ENCODE measurements around the gene CDC42EP2.

Gene CDC42EP2, protein sequence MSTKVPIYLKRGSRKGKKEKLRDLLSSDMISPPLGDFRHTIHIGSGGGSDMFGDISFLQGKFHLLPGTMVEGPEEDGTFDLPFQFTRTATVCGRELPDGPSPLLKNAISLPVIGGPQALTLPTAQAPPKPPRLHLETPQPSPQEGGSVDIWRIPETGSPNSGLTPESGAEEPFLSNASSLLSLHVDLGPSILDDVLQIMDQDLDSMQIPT

DNA sequence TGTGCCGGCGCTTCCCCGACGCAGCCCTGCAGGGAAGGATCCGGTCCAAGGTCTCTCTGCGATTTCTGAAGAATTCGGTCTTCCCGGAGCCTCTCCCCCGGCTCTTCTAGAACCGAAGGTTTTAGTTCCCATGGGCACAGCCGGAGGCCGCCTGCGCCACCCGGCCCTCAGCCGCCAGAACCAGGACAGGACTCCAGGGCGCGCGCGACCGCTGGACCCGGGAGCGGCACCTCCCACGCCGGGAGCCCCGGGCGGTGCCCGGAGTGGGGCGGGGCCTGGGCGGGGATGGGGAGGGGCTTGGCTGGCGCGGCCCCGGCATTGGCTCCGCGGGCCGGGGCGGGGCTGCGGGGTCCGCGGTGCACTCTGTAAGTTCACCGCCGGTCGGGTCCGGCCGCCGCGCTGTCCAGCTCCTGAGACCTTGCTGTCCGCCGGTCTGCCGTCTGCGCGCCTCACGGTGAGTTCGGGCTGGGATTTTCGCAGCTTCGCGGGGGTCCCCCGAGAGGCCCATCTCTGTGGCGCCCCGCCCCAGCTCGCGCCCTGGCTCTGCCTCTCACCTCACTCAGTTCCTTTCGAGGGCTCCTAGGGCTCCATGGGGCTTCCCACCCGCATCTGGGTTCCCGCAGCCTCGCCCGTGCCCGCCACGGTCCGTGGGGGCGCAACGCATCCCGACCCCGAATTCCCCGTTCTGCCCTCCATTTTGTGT is at the start of gene CDC42EP2:
CDC42EP2 (plus strand) TSS at position 366 of the 703 bp plus-strand sequence. CDS start 6,033 bp downstream, outside the sequence.
- peak; percentile 36 for DNase-seq

DNA sequence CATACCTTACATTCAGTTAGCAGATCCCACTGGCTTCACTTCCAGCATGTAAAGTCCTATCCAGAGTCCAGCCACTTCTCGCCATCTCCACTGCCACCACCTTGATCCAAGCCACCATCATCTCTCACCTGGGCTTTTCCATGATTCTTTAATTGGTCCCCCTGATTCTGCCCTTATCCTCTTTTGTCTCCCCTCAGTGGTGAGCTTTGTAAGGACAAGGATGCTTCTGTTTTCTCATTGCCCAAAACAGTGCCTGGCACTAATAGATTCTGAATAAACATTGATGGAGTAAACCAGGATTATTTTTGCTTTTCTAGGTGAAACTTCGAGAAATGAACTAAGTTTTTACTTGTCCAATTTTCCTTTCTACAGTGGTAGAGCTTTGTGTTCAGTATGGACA is 48.5 kb upstream of the CDC42EP2 start:
- DNase-seq = no peak

DNA sequence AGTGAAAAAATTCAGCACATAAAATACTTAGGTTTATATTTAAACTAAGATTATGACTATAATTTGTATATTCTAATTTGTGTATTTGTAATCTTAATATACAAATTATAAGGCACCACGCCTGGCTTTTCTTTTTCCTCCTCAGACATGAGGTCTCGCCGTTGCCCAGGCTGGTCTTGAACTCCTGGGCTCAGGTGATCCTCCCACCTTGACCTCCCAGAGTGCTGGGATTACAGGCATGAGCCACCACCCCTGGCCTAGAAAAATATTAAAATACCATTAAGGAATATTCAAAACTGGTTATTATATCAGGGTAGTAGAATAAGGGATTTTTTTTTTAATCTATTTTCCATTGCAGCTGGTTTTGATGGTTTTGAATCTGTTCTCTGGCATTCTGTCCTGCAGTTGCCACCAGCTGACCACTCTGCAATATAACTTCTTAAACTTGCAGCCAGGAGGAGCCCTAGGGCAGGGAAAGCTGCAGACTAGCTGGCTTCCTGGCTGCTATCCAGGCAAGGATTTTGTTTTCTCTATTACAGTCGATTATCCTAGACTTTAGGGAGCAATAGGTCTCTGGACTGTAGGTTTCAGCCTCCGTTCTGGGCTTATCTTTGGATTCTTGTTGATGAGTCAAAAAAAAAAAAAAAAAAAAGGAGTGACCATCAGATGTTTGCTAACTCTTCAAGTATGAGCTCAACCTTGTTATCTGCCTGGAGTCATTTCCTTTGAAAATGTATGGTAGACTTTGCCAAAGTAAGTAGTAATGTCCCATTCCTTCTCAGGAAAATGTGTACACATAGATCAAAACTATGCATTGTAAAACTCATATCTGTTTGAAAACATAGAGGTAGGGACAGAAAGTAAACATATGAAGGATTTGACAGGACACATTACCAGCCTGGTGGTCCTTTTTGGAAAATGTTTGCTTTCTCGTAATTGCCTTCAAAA is 39.7 kb upstream of the CDC42EP2 start:
- DNase-seq = peak; percentile 58

DNA sequence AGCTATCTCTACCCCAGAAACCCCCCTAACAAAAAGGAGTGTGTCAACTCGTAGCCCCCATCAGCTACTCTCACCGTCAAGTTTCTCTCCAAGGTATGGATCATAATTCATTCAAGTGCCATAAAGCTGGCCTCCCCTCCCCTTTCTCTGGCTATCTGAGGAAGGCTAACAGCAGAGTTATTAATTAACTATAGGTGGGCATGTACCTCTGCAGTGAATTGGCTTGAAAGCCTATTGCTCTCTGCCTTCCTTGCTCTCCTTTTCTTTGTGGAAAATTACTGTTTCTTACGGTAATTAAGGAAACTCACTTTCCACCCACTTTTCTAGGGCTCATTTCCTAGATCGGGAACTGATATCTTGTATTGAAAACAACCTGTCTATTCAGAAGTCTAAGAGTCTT is 38.8 kb upstream of the CDC42EP2 start:
- no peak for DNase-seq

DNA sequence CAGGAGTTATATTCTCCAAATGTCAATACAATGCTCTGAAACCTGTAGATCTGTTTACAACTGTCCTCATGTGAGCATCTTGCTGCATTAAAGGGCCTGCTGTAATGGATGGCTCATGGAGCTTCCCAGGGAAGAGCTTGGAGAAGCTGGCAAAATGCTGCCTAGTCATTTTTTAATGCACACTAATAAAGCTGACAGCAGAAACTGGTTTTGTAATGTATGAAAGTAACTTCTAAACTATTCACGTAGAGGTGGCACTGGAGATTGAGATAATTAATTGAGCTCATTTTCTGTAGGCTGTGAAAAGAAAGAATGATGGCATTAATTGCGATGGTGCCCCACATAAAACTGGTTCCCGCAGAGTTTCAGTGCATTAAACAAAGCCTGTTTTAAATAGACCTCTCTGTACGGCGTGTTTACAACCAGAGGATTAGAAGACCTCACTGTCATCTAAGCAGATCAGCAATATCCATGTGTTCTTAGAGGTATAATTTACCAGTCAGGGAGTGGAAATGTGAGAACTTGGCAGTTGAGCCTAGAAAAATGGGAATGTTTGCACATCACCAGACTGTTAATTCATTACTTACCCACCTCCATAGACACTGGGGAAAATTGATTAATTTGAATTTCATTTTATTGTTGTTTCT is 36.9 kb upstream of the CDC42EP2 start:
- DNase-seq = no peak

DNA sequence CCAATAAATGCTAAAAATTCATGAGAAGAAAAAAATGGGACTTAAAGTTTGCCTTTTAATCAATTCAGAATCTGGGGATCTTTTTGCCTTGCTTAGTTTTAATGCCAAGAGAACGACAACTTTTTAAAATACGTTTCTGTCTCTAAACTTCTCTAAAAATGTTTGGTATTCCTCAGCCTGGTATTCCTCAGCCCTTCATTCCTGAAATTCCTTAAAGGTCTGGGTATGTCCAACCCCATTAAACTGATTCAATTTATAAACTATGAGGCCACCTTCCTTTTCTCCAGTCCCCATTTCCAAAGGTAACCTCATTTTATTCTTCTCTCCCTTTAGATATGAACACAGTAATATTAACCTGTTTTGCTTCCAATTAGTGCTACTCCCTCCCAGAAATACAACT is 36.3 kb upstream of the CDC42EP2 start:
- no peak for DNase-seq

DNA sequence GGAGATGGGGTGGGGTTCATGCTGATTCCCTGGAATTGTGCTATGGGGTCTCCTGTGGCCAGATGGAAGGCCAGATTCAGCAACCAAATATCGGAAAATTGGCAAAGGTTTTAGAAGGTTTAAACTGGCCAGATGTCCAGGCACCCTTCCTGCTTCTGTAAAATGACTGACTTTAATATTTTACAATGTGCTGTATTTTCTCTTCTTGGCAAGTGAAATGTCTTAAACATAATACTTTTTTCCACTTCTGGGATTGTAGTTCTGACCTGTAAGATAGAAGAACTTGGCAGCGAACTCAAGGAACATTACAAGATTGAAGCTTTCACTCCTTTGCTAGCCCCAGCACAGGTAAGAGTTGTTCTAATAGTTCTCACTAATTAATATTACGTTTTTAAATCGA is 35.4 kb upstream of the CDC42EP2 start:
- no peak for DNase-seq

DNA sequence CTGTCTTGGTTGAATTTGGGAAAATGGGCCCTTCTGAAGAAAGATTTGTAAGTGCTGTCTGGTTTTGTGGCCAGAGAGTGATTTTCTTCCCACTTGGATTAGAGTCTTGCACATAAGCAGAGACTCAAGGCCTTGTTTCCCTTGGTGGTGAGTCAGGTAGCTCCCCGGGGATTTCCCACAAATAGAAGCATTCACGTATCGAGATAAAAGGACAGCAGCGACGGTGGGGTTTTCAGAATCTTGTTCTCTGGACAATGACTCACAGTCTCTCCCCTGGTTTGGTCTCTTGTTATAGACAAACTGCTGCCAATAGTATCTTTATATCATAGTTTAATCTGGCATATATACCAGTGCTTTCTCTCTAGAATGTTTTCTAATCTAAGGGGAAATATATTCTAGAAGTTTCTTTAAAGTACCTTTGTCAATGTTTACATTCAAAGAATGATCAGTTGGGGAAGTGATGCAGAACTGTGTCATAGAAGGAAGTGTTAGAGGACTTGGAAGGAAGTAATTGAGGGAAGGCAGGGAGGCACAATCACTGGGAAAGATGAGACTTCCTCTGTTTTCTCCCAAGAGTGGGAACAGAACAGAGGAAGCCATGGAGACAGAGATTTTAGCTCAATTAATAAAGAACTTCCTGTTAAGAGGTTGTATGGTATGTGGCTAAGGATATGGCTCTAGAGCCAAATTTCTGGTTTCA is 34.8 kb upstream of the CDC42EP2 start:
- DNase-seq = no peak

DNA sequence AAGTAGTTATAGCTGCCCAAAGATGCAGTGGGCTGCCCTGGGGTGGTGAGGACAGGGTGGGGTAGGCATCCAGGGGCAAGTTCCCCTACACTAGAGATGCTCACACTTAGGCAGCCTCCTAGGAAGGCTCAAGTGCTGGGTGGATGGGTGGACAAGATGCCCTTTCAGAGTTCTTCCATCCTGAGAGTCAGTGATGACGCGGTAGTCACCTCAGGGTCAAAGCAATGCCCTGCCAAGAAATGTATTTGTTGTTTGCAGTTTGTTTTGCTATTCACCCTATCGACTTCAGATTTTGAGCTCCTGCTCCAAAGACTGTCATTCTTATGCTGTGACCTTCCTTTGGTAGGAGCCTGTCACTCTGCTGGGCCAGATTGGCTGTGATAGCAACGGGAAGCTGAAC is 34.0 kb upstream of the CDC42EP2 start:
- no peak for DNase-seq

DNA sequence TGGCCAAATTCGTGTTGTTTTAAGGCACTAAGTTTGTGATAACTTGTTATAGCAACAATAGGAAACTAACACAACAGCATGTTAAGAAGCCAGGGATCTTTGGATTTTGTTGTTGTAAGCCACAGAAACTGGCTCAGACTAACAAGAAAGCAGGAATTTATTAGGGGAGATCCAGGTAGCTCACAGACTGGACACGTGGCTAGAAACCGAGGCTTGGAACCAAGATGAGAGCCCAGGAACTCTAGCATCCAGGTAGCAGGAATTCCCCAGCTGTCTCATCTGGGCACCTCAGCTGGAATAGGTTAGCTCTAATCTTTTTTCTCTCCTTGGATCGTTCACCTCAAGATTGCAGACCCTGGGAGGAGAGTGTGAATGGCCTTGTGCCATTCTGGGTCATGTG is 28.0 kb upstream of the CDC42EP2 start:
- DNase-seq = no peak

DNA sequence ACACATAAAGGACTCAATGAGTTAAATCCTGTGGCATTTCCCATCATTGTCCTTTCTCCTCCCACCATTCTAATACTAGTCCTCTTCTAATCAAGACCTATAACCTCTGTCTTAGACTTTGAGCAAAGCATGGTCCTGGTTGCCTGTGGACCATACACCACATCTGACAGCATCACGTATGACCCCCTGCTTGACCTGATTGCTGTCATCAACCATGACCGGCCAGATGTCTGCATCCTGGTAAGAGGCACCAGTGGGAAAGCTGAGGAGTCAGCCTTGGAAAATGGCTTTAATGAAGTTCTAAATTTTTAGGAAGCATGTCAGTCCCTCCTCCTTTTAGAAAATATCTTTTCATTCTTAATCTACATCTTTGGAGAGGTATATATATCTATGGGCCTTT is 27.1 kb upstream of the CDC42EP2 start:
- DNase-seq = no peak

DNA sequence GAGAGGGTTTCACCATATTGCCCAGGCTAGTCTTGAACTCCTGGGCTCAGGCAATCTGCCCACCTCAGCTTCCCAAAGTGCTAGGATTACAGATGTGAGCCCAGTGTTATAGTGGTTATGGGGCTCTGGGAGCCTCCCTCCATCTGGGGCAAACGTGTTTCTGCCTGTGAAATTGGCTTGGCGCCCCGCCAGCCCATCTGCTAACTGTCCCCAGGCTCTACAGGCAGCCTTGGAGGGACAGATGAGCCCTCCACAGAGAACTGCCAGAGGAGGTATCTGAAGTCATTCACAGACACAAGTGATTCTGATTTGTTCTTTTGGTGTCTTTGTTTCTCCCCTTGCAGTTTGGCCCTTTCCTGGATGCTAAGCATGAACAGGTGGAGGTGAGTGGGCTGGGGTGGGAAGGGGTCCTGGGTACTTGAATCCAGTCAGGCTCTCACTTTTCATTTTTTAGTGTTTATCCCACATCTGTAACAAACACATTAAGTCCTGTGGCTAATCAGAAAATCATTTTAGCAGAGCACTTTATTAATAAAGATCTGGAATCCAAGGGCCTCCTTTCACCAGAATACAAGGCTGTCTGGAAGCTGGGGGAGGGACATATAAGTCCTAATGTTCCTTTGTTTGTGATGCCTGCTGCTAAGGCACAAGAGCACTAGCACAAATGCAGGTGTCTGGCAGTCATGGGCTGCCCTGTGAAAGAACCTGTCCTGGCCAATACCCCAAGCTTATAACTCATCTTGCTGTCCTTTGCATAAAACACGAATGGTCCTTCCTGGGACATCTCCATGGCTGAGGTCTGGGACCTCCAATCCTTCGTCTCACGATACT is 25.7 kb upstream of the CDC42EP2 start:
- peak; percentile 65 for DNase-seq

DNA sequence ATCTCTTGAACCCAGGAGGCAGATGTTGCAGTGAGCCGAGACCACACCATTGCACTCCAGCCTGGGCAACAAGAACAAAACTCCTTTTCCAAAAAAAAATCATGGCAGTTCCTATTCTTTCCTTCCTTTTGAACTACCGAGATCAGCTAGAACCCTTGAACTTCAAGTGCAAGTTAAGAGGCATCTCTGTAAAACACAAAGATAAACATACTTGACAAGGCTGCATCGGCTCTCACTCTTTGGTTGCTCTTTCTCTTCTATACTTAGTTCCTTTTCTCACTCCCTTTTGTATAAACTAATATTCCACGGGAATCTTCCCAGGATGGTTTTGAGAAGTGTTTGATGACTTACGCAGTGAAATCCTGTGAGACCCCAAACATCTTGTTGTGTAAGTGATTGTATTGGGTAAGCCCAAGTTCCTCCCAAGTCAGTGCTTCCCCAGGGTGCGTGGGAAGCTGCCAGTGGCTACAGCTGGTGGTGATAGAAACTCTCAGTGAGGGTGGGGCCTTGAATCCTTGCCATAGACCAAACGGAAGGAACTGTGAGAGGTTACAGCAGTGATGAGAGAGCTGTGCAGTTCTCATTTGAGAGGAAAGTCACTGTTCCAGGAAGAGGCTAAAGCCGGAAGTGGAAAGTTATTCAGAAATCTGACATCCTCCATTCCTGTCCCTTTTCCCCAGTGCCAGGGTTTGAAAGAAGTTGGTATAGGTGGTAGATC is 24.1 kb upstream of the CDC42EP2 start:
- no peak for DNase-seq

DNA sequence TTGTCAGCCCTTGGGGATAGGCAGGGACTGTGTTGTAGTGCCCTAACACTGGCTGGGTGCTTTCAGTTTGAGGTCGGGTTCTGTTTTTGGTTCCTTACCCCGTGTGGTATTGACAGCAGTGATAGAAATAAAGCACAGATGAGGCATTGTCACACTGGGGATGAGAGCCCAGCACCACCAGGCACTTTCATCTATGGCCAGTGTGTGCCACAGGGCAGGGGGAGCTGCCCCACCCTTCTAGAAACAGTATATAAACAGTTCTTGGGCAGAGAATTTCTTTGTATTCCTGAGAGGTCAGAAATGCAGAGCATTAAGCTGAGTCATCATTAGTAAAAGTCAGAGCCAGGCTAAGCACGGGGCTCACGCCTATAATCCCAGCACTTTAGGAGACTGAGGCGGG is 23.1 kb upstream of the CDC42EP2 start:
- no peak for DNase-seq

DNA sequence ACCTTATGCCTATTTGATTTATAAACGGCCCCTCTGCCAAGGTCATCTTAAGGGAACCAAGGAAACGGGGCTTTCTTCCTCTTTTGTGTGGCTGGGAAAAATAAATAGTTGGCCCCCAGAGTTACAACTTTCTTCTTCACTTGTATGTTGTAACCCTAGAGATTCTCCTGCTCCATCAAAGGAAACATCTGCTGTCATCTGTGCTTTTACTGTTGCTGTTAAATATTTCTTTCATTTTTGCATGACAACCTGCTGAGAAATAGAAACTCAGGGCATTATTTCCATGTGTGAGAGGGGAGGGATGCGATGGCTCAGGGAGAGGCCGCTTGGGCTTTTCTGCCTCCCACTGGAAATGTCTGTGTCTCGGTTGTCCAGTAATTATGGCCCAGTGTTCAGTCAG is 21.8 kb upstream of the CDC42EP2 start:
- DNase-seq = no peak

DNA sequence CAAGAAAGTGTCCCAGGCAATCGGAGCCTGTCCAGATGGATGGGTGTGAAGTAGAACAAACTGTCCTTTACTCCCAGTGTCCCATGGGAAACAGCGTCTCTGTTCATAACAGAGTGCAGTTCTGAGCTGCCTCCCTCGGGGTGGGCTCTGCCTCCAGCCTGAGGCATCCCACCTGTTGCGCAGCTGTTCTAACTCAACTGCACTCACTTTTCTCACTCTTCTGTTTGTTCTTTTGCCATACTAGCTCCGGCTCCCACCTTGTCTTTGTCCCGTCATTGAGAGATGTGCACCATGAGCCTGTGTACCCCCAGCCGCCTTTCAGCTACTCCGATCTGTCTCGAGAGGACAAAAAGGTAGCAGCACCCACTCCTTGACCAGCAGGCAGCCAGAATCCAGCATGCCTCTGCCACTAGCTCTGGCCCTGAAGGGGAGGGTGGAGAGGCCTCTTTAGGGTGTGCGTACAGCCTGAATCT is 20.7 kb upstream of the CDC42EP2 start:
- no peak for DNase-seq

DNA sequence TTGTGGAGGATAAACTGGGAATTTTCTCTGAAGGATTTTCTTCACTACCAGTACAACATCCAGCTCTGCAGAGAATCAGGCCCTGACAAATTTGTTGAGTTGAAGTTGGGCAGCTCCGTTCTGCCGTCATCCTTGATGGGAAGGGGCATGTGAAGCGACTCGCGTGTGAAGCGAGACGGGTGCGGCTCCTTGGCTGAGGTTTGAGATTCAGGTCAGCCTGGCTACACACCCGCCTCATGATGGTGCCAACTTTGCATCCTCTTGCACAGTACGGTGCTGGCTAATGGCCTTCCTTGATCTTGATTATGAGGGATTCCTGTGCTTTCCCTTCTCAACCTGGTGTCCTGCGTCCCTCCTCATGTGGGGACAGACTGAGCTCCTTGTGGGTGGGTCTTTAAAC is 19.7 kb upstream of the CDC42EP2 start:
- no peak for DNase-seq

DNA sequence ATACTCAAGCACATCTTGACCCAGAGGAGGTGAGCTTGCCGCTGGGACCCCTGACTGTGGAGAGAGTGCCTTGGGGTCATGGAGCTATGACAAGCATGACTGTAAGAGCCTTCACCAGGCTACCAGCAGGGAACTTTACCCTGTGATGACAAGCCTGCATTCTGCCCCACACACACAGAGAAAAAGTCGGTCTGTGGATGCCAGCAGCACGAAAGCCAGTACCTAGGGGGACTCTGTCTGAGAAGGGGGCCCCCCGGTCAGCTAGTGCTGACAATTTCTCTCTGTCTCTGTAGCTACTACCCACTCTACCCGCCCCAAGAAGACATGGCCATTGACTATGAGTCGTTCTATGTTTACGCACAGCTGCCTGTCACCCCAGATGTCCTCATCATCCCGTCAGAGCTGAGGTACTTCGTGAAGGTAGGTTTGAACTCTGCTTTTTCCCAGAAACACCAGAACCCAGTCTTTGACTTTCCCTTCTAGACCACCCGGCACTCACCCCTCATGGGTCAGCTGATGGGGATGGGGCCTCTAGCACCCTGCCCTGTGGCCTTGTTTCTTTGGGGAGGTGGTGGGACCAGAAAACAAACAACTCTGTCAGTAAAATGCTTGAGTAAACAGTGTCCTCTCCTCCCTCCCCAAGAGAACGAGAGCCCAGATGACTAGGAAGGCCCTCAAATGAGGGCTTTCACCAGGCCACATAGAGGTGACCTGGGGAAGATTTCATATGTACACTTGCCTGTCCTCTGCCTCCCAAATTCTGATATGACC is 18.9 kb upstream of the CDC42EP2 start:
- no peak for DNase-seq

DNA sequence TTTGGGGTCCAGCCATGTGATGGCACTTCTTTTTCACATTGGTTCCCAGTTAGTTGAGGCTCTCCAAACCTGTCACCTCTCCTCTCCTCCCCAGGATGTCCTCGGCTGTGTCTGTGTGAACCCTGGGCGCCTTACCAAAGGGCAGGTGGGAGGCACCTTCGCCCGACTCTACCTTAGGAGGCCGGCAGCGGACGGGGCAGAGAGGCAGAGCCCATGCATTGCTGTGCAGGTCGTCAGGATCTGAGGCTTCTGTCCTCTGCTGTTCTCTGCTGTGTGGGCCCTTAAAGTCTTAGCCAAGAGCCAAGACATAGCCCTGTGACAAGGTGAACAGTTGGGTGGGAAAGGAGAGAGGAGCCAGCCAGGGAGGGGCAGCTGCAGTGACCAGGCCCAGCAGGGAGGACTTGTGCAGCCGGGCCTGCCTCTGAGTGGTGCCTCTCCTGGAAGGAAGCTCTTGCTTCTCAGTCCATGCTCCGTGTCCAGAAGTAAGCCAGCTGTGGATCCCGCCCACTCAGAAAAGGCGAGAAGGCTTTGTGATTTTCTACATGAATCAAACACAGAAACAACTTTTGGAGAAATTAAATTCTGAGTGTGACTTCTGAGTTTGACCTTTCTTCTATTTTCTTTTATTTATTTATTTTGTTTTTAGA is 17.5 kb upstream of the CDC42EP2 start:
- DNase-seq = no peak
